PFSK-1 (cell line): ENCODE measurements around the gene USP28.

ENCODE experiments used
- POLR2AphosphoS5 ChIP-seq: IDR thresholded peaks from 2 replicates; pipeline ENCODE4 v1.6.1; 2012; ENCODE audit warnings: low read depth, mild to moderate bottlenecking, control low read depth, low read length, moderate library complexity
- SIN3A ChIP-seq: IDR thresholded peaks from 2 replicates; pipeline ENCODE4 v1.6.1; 2012; ENCODE audit warnings: mild to moderate bottlenecking, low read length, moderate library complexity, borderline replicate concordance; ENCODE audit not compliant: insufficient read depth
- TAF1 ChIP-seq: IDR thresholded peaks from 2 replicates; pipeline ENCODE4 v1.6.1; 2012; ENCODE audit warnings: low read length, control low read depth, borderline replicate concordance; ENCODE audit not compliant: insufficient read depth

DNA sequence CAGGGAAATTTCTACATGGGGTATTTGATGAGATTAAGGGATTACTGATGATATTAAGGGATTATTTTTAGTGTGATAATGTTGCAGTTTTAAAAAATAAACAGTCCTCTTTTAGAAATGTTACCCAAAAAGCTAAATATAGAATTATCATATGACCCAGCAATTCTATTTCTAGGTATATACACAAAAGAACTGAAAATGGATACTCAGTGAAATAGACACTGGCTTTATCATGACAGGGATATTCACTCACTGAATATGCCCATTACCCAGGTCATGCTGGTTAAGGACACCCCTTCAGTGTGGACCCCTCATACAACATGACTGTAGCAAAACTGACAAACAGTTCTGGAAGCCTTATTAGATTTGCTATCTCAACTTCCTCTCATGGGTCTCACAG is 27.8 kb downstream of the USP28 start:
- no peak for TF ChIP-seq SIN3A
- TF ChIP-seq POLR2AphosphoS5: no peak
- no peak for TF ChIP-seq TAF1
